IPS-18a (cell line): ENCODE results near the gene CACNA1D.
"Not testable (repeated sequence)": the region's sequence is repeated elsewhere in the genome, so short reads cannot be mapped to it uniquely, and the experiment has no call there.

Source experiments
- H3K27ac ChIP-seq: one replicate; pipeline ENCODE4 v1.5.1; 2013; ENCODE audit warnings: low read length
- H3K27me3 ChIP-seq: one replicate; pipeline ENCODE4 v1.6.1; 2013; ENCODE audit warnings: mild to moderate bottlenecking, low read length; ENCODE audit not compliant: control insufficient read depth, insufficient read depth
- H3K36me3 ChIP-seq: one replicate; pipeline ENCODE4 v1.6.1; 2013; ENCODE audit warnings: low read depth, low read length; ENCODE audit not compliant: control insufficient read depth
- H3K4me1 ChIP-seq: one replicate; pipeline ENCODE4 v1.6.1; 2013; ENCODE audit warnings: low read depth, low read length; ENCODE audit not compliant: control insufficient read depth
- H3K4me3 ChIP-seq: one replicate; pipeline ENCODE4 v1.5.1; 2013; ENCODE audit warnings: low read length
- H3K9ac ChIP-seq: one replicate; pipeline ENCODE4 v1.6.1; 2013; ENCODE audit warnings: mild to moderate bottlenecking, low read length, moderate library complexity
- H3K9me3 ChIP-seq: one replicate; pipeline ENCODE4 v1.6.1; 2013; ENCODE audit warnings: low read depth, low read length; ENCODE audit not compliant: control insufficient read depth

Gene CACNA1D

GRCh38 chr3:53493963-53494791, at the start of gene CACNA1D:
CACNA1D (plus strand) TSS chr3:53494611; CDS start chr3:53495167, 556 bp downstream.
- Histone ChIP-seq H3K27ac (no peak within 1 kb of the TSS), H3K4me3 (peak within 1 kb of the TSS; percentile 62), H3K27me3 (peaks cover 75% of the 10 kb centered on the region), H3K9ac (no peak within 1 kb of the TSS), H3K9me3 (no peaks in the 10 kb centered on the region), H3K36me3 (no peaks in the 10 kb centered on the region), H3K4me1 (peaks cover 10% of the 10 kb centered on the region)

- H3K36me3 ChIP-seq, result no peaks in the 10 kb centered on the region
- no peaks in the 10 kb centered on the region for H3K27me3 ChIP-seq
- no peak overlapping the region for H3K9ac ChIP-seq
- H3K4me3 ChIP-seq, result no peak overlapping the region
- H3K4me1 ChIP-seq, result no peaks in the 10 kb centered on the region
- H3K9me3 ChIP-seq, result no peaks in the 10 kb centered on the region
- no peak overlapping the region for H3K27ac ChIP-seq
These were observed 37.3 kb upstream of the CACNA1D start for GRCh38 chr3:53457068-53457467.

GRCh38 chr3:53460326-53460725, 34.1 kb upstream of the CACNA1D start:
- Histone ChIP-seq H3K27ac (no peak overlapping the region), H3K36me3 (no peaks in the 10 kb centered on the region), H3K27me3 (no peaks in the 10 kb centered on the region), H3K4me3 (no peak overlapping the region), H3K9me3 (no peaks in the 10 kb centered on the region), H3K4me1 (no peaks in the 10 kb centered on the region), H3K9ac (no peak overlapping the region)

- Histone ChIP-seq H3K9ac (no peak overlapping the region), H3K9me3 (no peaks in the 10 kb centered on the region), H3K4me3 (no peak overlapping the region), H3K4me1 (no peaks in the 10 kb centered on the region), H3K27ac (no peak overlapping the region), H3K27me3 (no peaks in the 10 kb centered on the region), H3K36me3 (no peaks in the 10 kb centered on the region)
These were observed 30.0 kb upstream of the CACNA1D start for GRCh38 chr3:53464424-53464823.

GRCh38 chr3:53469758-53470157, 24.7 kb upstream of the CACNA1D start:
- not testable (repeated sequence) for H3K27me3 ChIP-seq, H3K9me3 ChIP-seq, H3K4me3 ChIP-seq, H3K27ac ChIP-seq, H3K4me1 ChIP-seq, H3K9ac ChIP-seq, H3K36me3 ChIP-seq

- Histone ChIP-seq H3K9me3 (no peaks in the 10 kb centered on the region), H3K4me3 (no peak overlapping the region), H3K27ac (no peak overlapping the region), H3K4me1 (no peaks in the 10 kb centered on the region), H3K36me3 (no peaks in the 10 kb centered on the region), H3K9ac (no peak overlapping the region), H3K27me3 (no peaks in the 10 kb centered on the region)
These were observed 21.0 kb upstream of the CACNA1D start for GRCh38 chr3:53473422-53473821.

GRCh38 chr3:53476372-53476771, 18.0 kb upstream of the CACNA1D start:
- not testable (repeated sequence) for H3K4me1 ChIP-seq, H3K9me3 ChIP-seq, H3K27ac ChIP-seq, H3K27me3 ChIP-seq, H3K36me3 ChIP-seq, H3K9ac ChIP-seq, H3K4me3 ChIP-seq

- not testable (repeated sequence) for H3K4me3 ChIP-seq, H3K27me3 ChIP-seq, H3K36me3 ChIP-seq, H3K9me3 ChIP-seq, H3K9ac ChIP-seq, H3K27ac ChIP-seq, H3K4me1 ChIP-seq
These were observed 16.7 kb upstream of the CACNA1D start for GRCh38 chr3:53477689-53478088.

- Histone ChIP-seq H3K36me3 (no peaks in the 10 kb centered on the region), H3K27me3 (no peaks in the 10 kb centered on the region), H3K4me3 (no peak overlapping the region), H3K9me3 (no peaks in the 10 kb centered on the region), H3K4me1 (no peaks in the 10 kb centered on the region), H3K9ac (no peak overlapping the region), H3K27ac (no peak overlapping the region)
These were observed 16.1 kb upstream of the CACNA1D start for GRCh38 chr3:53478166-53478830.

- H3K27ac ChIP-seq, result no peak overlapping the region
- no peaks in the 10 kb centered on the region for H3K36me3 ChIP-seq
- H3K9ac ChIP-seq, result no peak overlapping the region
These were observed 15.3 kb upstream of the CACNA1D start for GRCh38 chr3:53478921-53479664.

GRCh38 chr3:53482227-53482626, 12.2 kb upstream of the CACNA1D start:
- no peak overlapping the region for H3K4me3 ChIP-seq
- H3K36me3 ChIP-seq, result no peaks in the 10 kb centered on the region
- no peak overlapping the region for H3K27ac ChIP-seq
- no peaks in the 10 kb centered on the region for H3K4me1 ChIP-seq
- no peak overlapping the region for H3K9ac ChIP-seq
- H3K9me3 ChIP-seq, result no peaks in the 10 kb centered on the region
- H3K27me3 ChIP-seq, result no peaks in the 10 kb centered on the region

More at GRCh38 chr3:53478921-53479664, 15.3 kb upstream of the CACNA1D start:
- H3K9me3 ChIP-seq, result no peaks in the 10 kb centered on the region
- H3K4me1 ChIP-seq, result no peaks in the 10 kb centered on the region
- H3K4me3 ChIP-seq, result no peak overlapping the region
- H3K27me3 ChIP-seq, result no peaks in the 10 kb centered on the region
